Measurements from ENCODE around the gene TESK2.
"Not testable (repeated sequence)": the region's sequence is repeated elsewhere in the genome, so short reads cannot be mapped to it uniquely, and the experiment has no call there.

The TESK2 gene

GRCh38 chr1:45522324-45523104 is 31.6 kb upstream of the TESK2 start:
- peak overlapping the region; percentile 97 for H3K4me3 ChIP-seq (ENCODE audit: control insufficient read depth, low read depth, low read length)
- DNase-seq (ENCODE audit: low read depth) = peak; percentile 74
- TF ChIP-seq CTCF (conservative IDR thresholded peaks at IDR 0.05; ENCODE audit: control insufficient read depth, insufficient read depth, low read depth, low read length) = no peak

GRCh38 chr1:45521413-45522323 is 30.7 kb upstream of the TESK2 start, which contains the start of gene PRDX1:
Gene PRDX1, minus strand, starts transcription at chr1:45521884. Its CDS starts 2,841 bp downstream, at chr1:45519043.
- TF ChIP-seq CTCF (conservative IDR thresholded peaks at IDR 0.05; ENCODE audit: control insufficient read depth, insufficient read depth, low read depth, low read length) = no peak
- peak; percentile 94 for DNase-seq (ENCODE audit: low read depth)
- peak within 1 kb of the TSS; percentile 97 for H3K4me3 ChIP-seq (ENCODE audit: control insufficient read depth, low read depth, low read length)

GRCh38 chr1:45519774-45520173 is 28.8 kb upstream of the TESK2 start:
- DNase-seq (ENCODE audit: low read depth) = not testable (repeated sequence)
- H3K4me3 ChIP-seq (ENCODE audit: control insufficient read depth, low read depth, low read length) = peak overlapping the region; percentile 97

- no peak for DNase-seq (ENCODE audit: low read depth)
- no peak for TF ChIP-seq CTCF (conservative IDR thresholded peaks at IDR 0.05; ENCODE audit: control insufficient read depth, insufficient read depth, low read depth, low read length)
- H3K4me3 ChIP-seq (ENCODE audit: control insufficient read depth, low read depth, low read length) = peak overlapping the region; percentile 97
These were observed 27.9 kb upstream of the TESK2 start for GRCh38 chr1:45518910-45519309.

- not testable (repeated sequence) for DNase-seq (ENCODE audit: low read depth); H3K4me3 ChIP-seq (ENCODE audit: control insufficient read depth, low read depth, low read length)
These were observed 27.4 kb upstream of the TESK2 start for GRCh38 chr1:45518366-45518765.

GRCh38 chr1:45516465-45516864 is 25.5 kb upstream of the TESK2 start:
- H3K4me3 ChIP-seq (ENCODE audit: control insufficient read depth, low read depth, low read length) = no peak overlapping the region
- TF ChIP-seq CTCF (conservative IDR thresholded peaks at IDR 0.05; ENCODE audit: control insufficient read depth, insufficient read depth, low read depth, low read length) = no peak
- no peak for DNase-seq (ENCODE audit: low read depth)

- DNase-seq (ENCODE audit: low read depth) = no peak
- no peak for TF ChIP-seq CTCF (conservative IDR thresholded peaks at IDR 0.05; ENCODE audit: control insufficient read depth, insufficient read depth, low read depth, low read length)
- no peak overlapping the region for H3K4me3 ChIP-seq (ENCODE audit: control insufficient read depth, low read depth, low read length)
These were observed 25.1 kb upstream of the TESK2 start for GRCh38 chr1:45516036-45516435.

- H3K4me3 ChIP-seq (ENCODE audit: control insufficient read depth, low read depth, low read length); DNase-seq (ENCODE audit: low read depth): not testable (repeated sequence)
These were observed 22.7 kb upstream of the TESK2 start for GRCh38 chr1:45513532-45514260.
